HepG2 (cell line): ENCODE results near the gene SND1. TPM values are rescaled to one million over a fixed set of nuclear protein-coding genes. Genes with fewer than 3 reads are reported as not detected.

ENCODE experiments used
- ATAC-seq: fragments of 200-7000 bp; cut with Tn5 transposase; 3 replicates; pipeline ENCODE4 v1.9.1; 2020; ENCODE audit warnings: mild to moderate bottlenecking, moderate library complexity
- BruUV-seq: library from RNA; stranded (reverse); fragments of 400-500 nt; replicated peaks from 2 replicates; lab custom pipeline; 2021; lab: Mats Ljungman, UMichigan
- CTCF ChIA-PET: fragments of 300-600 bp; formaldehyde crosslinking; extraction: SDS; loops from one replicate; lab custom pipeline; 2021; ENCODE audit warnings: low total read pairs, inconsistent platforms, low intra/inter-chr PET ratio; lab: Yijun Ruan, JAX
- POLR2A ChIA-PET: fragments of 350-600 bp; sonication (Branson Sonifier 250); formaldehyde crosslinking; loops from one replicate; lab custom pipeline; 2020; ENCODE audit warnings: antibody characterized with exemption, inconsistent platforms; lab: Yijun Ruan, JAX
- DNase-seq: peaks from one replicate; pipeline ENCODE4 v3.0.0-alpha.2; 2015; ENCODE audit warnings: low spot score
- FAIRE-seq: peaks from 3 replicates; lab custom pipeline; 2011; peaks lifted over from hg19 to GRCh38; lab: Jason Lieb, UNC
- H2AFZ ChIP-seq: one replicate; pipeline ENCODE4 v1.6.1; 2011; ENCODE audit warnings: low read length, inconsistent platforms
- H3K27ac ChIP-seq: fragments of 300-600 bp; 3 replicates; pipeline ENCODE4 v1.8.0; 2011; ENCODE audit warnings: mixed run types, mild to moderate bottlenecking, mixed read lengths, low read length, inconsistent platforms; ENCODE audit not compliant: insufficient read depth; ENCODE audit errors: extremely low read length
- H3K27me3 ChIP-seq, 2 experiments: fragments of 200-600 bp in 1 of 2; 2 replicates in 1 of 2; 3 replicates in 1 of 2; pipeline versions ENCODE4 v1.6.0 to v1.8.0; 2011; ENCODE audit warnings: low read length in 2 of 2, mild to moderate bottlenecking in 2 of 2, moderate library complexity in 2 of 2, inconsistent platforms in 1 of 2; ENCODE audit not compliant: insufficient read depth in 2 of 2, control insufficient read depth in 1 of 2
- H3K36me3 ChIP-seq, 2 experiments: fragments of 200-600 bp in 1 of 2; replicated peaks in 1 of 2; 2 replicates in 1 of 2; 3 replicates in 1 of 2; pipeline versions ENCODE4 v1.5.1 to v1.8.0; 2011; ENCODE audit warnings: low read length in 2 of 2, inconsistent platforms in 1 of 2; ENCODE audit not compliant: insufficient read depth in 2 of 2, control insufficient read depth in 1 of 2
- H3K4me1 ChIP-seq: 2 replicates; pipeline ENCODE4 v1.5.1; 2012; ENCODE audit warnings: low read length, inconsistent platforms; ENCODE audit not compliant: insufficient read depth
- H3K4me2 ChIP-seq: 2 replicates; pipeline ENCODE4 v1.6.0; 2011; ENCODE audit warnings: low read depth, low read length, inconsistent platforms
- H3K4me3 ChIP-seq, 3 experiments: fragments of 200-600 bp in 1 of 3; sonication (generic), shearing (Covaris generic) in 1 of 3; replicated peaks in 1 of 3; 2 replicates each; pipeline ENCODE4 v1.5.1; 2011 to 2016; ENCODE audit warnings: low read length in 3 of 3, inconsistent platforms in 2 of 3, low read depth in 2 of 3, mild to moderate bottlenecking in 2 of 3, control low read depth in 1 of 3, mixed read lengths in 1 of 3; ENCODE audit not compliant: insufficient read depth in 1 of 3
- H3K79me2 ChIP-seq: one replicate; pipeline ENCODE4 v1.6.1; 2011; ENCODE audit warnings: low read length, inconsistent platforms; ENCODE audit not compliant: insufficient read depth
- H3K9ac ChIP-seq: 2 replicates; pipeline ENCODE4 v1.6.0; 2011; ENCODE audit warnings: mild to moderate bottlenecking, low read depth, low read length, inconsistent platforms; ENCODE audit not compliant: insufficient read depth
- H3K9me3 ChIP-seq: 2 replicates; pipeline ENCODE4 v1.5.1; 2012; ENCODE audit warnings: mild to moderate bottlenecking, low read length
- H4K20me1 ChIP-seq: 2 replicates; pipeline ENCODE4 v1.6.0; 2011; ENCODE audit warnings: inconsistent platforms, mild to moderate bottlenecking, low read length, moderate library complexity; ENCODE audit not compliant: insufficient read depth
- GFI1 ChIP-seq: sonication (generic); formaldehyde crosslinking; IDR thresholded peaks from 2 replicates; pipeline ENCODE4 v1.5.0; 2020; ENCODE audit warnings: missing genetic modification reagents, mild to moderate bottlenecking, borderline replicate concordance
- KDM6A ChIP-seq: IDR thresholded peaks from 2 replicates; pipeline ENCODE4 v1.6.1; 2016; ENCODE audit warnings: low read depth
- KMT2B ChIP-seq: IDR thresholded peaks from 2 replicates; pipeline ENCODE4 v1.6.1; 2016; ENCODE audit warnings: missing genetic modification reagents, missing compliant biosample characterization
- POLR2G ChIP-seq: fragments of 200-400 bp; formaldehyde crosslinking; IDR thresholded peaks from 2 replicates; pipeline ENCODE4 v1.6.1; 2018; ENCODE audit warnings: mild to moderate bottlenecking, low read depth, low read length, moderate library complexity
- RORA ChIP-seq: sonication (generic); formaldehyde crosslinking; IDR thresholded peaks from 2 replicates; pipeline ENCODE4 v1.5.0; 2020; ENCODE audit warnings: mild to moderate bottlenecking, missing genetic modification reagents, moderate library complexity
- SCMH1 ChIP-seq: sonication (generic); formaldehyde crosslinking; IDR thresholded peaks from 2 replicates; pipeline ENCODE4 v1.9.0; 2021; ENCODE audit warnings: missing genetic modification reagents, mild to moderate bottlenecking, borderline replicate concordance
- ZEB1 ChIP-seq: IDR thresholded peaks from 2 replicates; pipeline ENCODE4 v1.6.1; 2012; ENCODE audit warnings: mild to moderate bottlenecking, low read depth, inconsistent platforms; ENCODE audit not compliant: insufficient replicate concordance
- ZFAT ChIP-seq: sonication (generic); formaldehyde crosslinking; conservative IDR thresholded peaks from 2 replicates; pipeline ENCODE4 v1.8.1; 2023; ENCODE audit warnings: missing genetic modification reagents, inconsistent platforms
- ZNF496 ChIP-seq: sonication (generic); formaldehyde crosslinking; IDR thresholded peaks from 2 replicates; pipeline ENCODE4 v1.8.1; 2023; ENCODE audit warnings: mild to moderate bottlenecking, moderate library complexity, missing genetic modification reagents; ENCODE audit not compliant: insufficient replicate concordance
- ZNF572 ChIP-seq: sonication (generic); formaldehyde crosslinking; IDR thresholded peaks from 2 replicates; pipeline ENCODE4 v1.5.1; 2020; ENCODE audit warnings: mild to moderate bottlenecking, missing genetic modification reagents
- ZNF737 ChIP-seq: sonication (generic); formaldehyde crosslinking; IDR thresholded peaks from 2 replicates; pipeline ENCODE4 v1.5.0; 2020; ENCODE audit warnings: missing genetic modification reagents, mild to moderate bottlenecking, borderline replicate concordance
- ZSCAN22 ChIP-seq: sonication (generic); formaldehyde crosslinking; IDR thresholded peaks from 2 replicates; pipeline ENCODE4 v1.4.0; 2020; ENCODE audit warnings: mild to moderate bottlenecking, missing genetic modification reagents
- WGBS: methylation state at CpG from one replicate; pipeline ENCODE4 v1.1.6; 2017; ENCODE audit warnings: low lambda C conversion rate; 5-methylcytosine and 5-hydroxymethylcytosine counted together
- in situ Hi-C: cut with HindIII; loops from 2 replicates; pipeline ENCODE4 v1.10.0; 2017; ENCODE audit warnings: low pct_unique_long_range_greater_than_20kb; ENCODE audit not compliant: extremely low pct_ligation_motif_present
- intact Hi-C: fragments of 100-400 bp; cut with micrococcal nuclease; formaldehyde crosslinking; loops from one replicate; pipeline ENCODE4 v1.10.0; 2022; ENCODE audit not compliant: unreplicated experiment
- polyA plus RNA-seq, 8 experiments: library from polyadenylated mRNA; depleted of rRNA in 3 of 8; stranded (reverse) in 7 of 8; unstranded in 1 of 8; fragments of >200 nt; fragmentation: Illumina TruSeq in 4 of 8; extraction: Trizol in 4 of 8; gene quantifications; 2 replicates each; pipeline versions ENCODE4 v1.2.1 to v1.2.3, GENCODE V29; 2011 to 2016; ENCODE audit warnings: low read depth in 4 of 8, missing spikeins in 1 of 8, mixed read lengths in 1 of 8; ENCODE audit not compliant: insufficient read depth in 1 of 8
- total RNA-seq, 5 experiments: library from RNA; depleted of rRNA; stranded (reverse); fragments of >200 nt; fragmentation: Illumina TruSeq; extraction: Trizol; gene quantifications; 2 replicates each; pipeline ENCODE4 v1.2.3, GENCODE V29; 2016; ENCODE audit warnings: low read depth in 1 of 5
- TF ChIP-seq, protein P1 (sequence below): sonication (generic); formaldehyde crosslinking; IDR thresholded peaks from 2 replicates; pipeline ENCODE4 v1.4.0; 2020; ENCODE audit warnings: missing genetic modification reagents, borderline replicate concordance
- TF ChIP-seq, protein P2 (sequence below): sonication (generic); formaldehyde crosslinking; IDR thresholded peaks from 2 replicates; pipeline ENCODE4 v1.9.0; 2021; ENCODE audit warnings: missing genetic modification reagents, borderline replicate concordance

SND1 gene
- total and polyA plus RNA-seq, 2 of the 13 experiments (the other 11 are each of a cell fraction or from before 2014, with no cell fraction given), result 110 to 182 TPM

DNA sequence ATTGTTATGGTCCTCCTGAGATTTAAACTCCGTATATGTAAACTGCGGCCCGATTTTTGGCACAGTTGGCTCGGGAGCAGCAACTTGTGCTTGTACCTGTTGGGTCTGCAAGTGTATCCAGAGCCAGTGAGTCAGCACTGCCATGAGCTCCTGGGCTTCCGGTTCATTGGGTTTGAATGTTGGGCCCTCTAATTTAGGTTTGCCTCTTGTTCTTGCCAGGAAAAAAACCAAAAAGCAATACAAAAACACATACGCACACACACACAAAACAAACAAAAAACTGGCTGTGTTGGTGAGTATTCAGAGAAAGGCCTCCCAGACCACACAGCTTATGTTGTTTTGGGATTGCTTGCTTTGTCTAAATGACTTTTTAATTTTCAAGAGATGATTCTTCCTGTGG lies 26.3 kb downstream of the SND1 start:
- Histone ChIP-seq H3K36me3 (peaks cover 6 to 41% of the 10 kb centered on the region in 2 experiments), H2AFZ (no peak overlapping the region), H3K4me3 (no peak overlapping the region), H3K79me2 (peaks cover 89% of the 10 kb centered on the region), H3K4me2 (no peak overlapping the region), H4K20me1 (peaks cover 38% of the 10 kb centered on the region), H3K9me3 (no peaks in the 10 kb centered on the region), H3K27me3 (no peaks in the 10 kb centered on the region), H3K4me1 (no peaks in the 10 kb centered on the region; the same call in 1 of the 2 replicates), H3K27ac (no peak overlapping the region), H3K9ac (no peak overlapping the region)
- FAIRE-seq, result no peak
- DNase-seq, result no peak
- in situ Hi-C loops (no loop called here), intact Hi-C loops (no loop called here)
- CTCF ChIA-PET, result no interaction called here
- no TSS peak for BruUV-seq
- 100% methylated on average over 6 of the region's 6 CpGs for WGBS
- POLR2A ChIA-PET, result no interaction called here
- ATAC-seq, result no peak
- TF ChIP-seq GFI1 (CRISPR knock-in tag) (no peak), ZSCAN22 (no peak), ZNF572 (CRISPR knock-in tag) (no peak), ZNF737 (CRISPR knock-in tag) (no peak), ZFAT (CRISPR knock-in tag) (no peak), KMT2B (no peak), RORA (CRISPR knock-in tag) (no peak), KDM6A (no peak), POLR2G (no peak), ZEB1 (no peak), SCMH1 (CRISPR knock-in tag) (no peak), ZNF496 (no peak)
- TF ChIP-seq, protein P1, sequence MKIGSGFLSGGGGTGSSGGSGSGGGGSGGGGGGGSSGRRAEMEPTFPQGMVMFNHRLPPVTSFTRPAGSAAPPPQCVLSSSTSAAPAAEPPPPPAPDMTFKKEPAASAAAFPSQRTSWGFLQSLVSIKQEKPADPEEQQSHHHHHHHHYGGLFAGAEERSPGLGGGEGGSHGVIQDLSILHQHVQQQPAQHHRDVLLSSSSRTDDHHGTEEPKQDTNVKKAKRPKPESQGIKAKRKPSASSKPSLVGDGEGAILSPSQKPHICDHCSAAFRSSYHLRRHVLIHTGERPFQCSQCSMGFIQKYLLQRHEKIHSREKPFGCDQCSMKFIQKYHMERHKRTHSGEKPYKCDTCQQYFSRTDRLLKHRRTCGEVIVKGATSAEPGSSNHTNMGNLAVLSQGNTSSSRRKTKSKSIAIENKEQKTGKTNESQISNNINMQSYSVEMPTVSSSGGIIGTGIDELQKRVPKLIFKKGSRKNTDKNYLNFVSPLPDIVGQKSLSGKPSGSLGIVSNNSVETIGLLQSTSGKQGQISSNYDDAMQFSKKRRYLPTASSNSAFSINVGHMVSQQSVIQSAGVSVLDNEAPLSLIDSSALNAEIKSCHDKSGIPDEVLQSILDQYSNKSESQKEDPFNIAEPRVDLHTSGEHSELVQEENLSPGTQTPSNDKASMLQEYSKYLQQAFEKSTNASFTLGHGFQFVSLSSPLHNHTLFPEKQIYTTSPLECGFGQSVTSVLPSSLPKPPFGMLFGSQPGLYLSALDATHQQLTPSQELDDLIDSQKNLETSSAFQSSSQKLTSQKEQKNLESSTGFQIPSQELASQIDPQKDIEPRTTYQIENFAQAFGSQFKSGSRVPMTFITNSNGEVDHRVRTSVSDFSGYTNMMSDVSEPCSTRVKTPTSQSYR (CRISPR knock-in tag), result no peak
- TF ChIP-seq, protein P2, sequence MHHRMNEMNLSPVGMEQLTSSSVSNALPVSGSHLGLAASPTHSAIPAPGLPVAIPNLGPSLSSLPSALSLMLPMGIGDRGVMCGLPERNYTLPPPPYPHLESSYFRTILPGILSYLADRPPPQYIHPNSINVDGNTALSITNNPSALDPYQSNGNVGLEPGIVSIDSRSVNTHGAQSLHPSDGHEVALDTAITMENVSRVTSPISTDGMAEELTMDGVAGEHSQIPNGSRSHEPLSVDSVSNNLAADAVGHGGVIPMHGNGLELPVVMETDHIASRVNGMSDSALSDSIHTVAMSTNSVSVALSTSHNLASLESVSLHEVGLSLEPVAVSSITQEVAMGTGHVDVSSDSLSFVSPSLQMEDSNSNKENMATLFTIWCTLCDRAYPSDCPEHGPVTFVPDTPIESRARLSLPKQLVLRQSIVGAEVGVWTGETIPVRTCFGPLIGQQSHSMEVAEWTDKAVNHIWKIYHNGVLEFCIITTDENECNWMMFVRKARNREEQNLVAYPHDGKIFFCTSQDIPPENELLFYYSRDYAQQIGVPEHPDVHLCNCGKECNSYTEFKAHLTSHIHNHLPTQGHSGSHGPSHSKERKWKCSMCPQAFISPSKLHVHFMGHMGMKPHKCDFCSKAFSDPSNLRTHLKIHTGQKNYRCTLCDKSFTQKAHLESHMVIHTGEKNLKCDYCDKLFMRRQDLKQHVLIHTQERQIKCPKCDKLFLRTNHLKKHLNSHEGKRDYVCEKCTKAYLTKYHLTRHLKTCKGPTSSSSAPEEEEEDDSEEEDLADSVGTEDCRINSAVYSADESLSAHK (CRISPR knock-in tag), result no peak
